Measurements from ENCODE around the gene ZFPM1.
"Not testable (repeated sequence)": the region's sequence is repeated elsewhere in the genome, so short reads cannot be mapped to it uniquely, and the experiment has no call there.

ZFPM1 gene

DNA sequence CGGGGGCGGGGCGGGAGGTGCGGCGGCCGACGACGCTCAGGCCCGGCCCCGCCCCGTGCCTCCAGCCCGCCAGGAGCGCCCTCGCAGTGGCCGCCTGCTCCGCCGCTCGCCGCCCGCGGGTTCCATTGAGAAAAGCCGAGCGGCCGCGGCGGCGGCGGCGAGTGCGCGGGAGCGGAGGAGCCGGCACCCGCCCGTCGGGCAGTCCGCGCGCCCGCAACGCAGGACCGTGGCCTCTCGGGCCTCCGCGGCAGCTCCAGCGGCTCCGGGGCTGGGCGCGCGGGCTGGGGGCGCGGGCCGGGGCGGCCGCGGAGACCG, at the start of gene ZFPM1:
TSS of gene ZFPM1 (plus strand) at position 64 of the 315 bp plus-strand sequence. CDS start 359 bp downstream, outside the sequence.
- DNase-seq, result no peak

DNA sequence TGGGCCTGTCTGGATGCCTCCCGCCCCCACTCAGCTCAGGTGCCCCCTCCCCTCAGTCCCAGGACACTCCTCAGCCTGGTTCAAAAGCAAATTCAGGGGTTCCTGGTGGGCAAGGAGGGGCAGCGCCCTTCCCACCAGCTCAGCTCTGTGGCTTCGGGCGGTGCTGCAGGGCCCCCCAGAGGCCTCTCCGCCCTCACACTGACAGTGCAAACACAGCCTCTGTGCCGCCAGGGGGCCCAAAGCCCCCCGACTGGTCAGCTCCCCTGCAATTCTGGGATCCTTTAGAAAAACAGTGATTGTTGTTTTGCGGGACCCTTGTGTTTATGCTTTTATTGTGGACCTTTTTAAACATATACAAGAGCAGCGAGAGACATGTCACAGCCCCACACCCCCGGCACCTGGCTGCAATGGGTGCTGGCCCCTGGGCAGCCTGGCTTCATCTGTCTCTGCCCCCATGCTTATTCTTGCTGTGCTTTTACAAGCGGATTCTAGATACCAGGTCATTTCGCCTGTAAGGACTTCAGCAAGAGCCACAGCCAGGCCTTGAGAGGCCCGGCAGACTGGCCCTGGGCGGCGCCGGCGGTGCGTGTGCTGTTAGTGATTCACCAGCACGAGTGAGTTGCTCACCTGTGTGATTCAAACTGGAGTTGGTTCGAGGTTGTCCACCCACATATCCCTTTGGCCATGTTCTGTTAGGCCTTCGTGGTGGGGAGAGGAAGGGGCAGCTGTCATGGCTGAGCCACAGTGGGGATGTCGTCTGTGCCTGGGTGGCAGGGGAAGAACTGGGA, 49.1 kb upstream of the ZFPM1 start:
- DNase-seq, result no peak

DNA sequence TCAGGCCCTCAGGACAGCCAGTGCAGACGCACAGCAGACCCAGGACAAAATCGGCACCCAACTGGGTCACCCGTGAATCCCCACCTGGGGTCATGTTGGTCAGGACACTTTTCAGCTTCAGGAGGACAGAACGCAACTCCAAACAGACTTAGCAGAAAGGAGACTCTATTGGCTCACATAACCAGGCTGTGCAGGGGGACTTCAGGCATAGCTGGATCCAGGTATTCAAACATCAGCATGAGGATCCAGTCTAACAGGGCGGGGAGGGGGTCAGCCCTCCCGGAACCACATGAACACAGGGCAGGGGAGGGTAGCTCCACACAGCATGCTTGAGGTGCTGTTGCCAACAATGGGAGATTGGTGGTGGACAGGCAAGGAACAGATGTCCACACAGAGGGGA, 48.3 kb upstream of the ZFPM1 start:
- no peak for DNase-seq

DNA sequence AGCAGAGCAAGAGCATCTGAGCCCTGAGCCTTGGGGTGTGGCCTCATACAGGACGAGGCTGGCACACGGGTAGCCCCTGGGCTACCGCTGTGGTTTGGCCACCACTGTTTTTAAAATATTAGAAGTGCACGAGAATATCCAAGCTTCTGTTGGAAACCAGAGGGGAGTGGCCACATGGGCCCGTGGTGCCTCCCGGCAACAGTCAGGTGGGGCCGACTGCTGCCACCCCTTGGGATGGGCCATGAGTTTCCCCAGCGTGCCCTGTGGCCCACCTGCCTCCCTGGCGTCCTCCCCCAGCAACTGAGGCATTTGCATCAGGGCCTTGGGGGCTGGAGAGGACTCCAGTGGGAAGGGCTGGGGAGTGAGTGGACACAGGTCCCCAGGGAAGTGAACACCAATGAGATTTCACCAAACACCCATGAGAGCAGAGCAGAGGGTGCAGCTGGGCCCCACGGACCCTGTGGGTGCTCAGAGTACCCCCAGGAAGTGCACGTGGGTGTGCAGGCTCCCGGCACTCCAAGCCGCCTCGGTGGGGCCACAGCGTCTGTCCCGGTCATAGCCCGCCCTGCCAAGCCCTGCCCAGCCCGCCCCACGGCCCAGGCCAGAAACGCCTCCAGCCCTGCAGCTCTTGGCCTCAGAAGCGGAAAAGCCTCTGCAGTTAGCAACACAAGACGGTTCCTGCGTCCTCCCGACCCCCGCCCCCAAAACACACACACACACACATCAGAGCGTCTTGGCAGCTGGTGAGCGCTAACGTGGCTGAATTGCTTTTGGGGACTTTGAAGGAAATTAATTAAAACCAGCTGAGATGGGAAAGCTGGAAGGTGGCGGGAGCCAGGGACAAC, 47.6 kb upstream of the ZFPM1 start:
- DNase-seq, result no peak

DNA sequence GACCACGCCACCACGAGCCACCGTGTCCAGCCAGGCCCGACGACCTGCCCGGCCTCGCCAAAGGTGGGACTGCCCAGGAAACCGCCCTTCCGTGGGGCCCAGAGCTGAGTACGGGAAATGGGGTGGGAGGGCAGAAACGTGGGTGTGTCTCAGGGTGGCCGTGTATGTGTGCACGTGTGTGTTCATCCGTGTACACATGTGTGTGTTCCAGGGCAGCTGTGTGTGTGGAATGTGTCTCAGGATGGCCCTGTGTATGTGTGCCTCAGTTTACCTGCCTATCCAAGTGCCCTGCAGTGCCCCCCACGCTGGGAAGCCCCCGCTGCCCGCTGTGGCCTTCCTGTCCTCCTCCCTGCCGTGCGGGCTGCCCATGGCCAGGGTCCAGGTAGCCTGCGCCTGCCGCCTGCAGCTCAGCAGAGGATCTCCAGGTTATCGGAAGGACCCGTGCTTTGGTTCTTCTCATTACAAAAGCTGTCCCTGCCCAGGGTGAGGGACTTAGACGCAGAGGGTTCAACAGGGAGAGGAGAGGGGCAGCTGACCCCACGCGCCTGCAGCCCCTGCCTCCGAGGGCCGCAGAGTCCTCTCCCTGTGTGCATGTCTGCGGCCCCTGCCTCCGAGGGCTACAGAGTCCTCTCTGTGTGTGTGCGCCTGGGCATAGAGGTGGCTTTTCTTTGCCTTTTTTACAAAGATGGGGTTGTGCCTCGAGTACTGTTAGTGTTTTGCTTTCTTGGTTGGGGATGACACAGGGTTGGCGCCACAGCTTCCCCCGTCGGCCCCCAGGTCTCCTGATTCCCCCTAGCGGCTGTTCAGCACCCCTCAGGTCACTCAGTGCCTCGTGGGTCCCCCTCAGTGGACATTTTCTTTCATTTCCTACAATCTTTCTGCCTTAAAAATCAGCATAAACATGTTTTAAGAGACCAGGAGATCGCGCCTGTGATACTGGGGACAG, 46.7 kb upstream of the ZFPM1 start:
- no peak for DNase-seq

DNA sequence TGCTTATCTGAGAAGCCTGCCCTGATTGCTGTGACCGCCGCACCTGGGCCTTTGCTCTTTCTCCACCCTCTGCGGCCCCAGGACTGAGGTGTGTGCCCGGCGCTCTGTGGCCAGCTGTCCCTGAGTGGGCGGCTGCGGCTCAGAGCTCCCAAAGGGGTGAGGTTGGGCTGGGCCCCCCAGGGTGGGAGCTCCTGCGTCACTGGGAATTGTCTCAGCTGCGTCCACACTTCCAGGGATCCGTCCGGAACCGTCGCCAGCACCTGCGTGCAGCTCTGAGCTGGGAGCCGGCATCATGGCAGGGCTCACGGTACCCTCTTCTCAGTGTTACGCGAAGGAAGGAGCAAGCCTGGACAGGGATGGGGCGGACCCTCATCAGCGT, 46.0 kb upstream of the ZFPM1 start:
- DNase-seq, result no peak

DNA sequence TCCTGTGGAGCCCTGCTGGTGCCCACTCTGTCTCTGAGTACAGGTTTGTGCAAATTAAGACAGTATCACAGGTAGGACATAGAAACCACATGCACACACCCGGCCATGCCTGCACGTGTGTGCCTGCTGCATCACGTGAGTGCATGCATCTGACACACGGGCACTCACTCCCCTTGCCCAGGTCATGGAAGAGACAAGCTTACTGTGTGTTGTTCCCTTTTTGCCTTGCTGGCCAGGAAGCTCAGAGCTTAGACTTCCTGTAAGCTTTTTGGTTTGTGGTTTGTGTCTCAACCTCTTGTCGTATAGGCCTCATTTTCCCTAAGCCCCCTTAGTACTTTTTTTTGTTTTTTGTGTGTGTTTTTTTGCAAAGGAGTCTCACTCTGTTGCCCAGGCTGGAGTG, 45.3 kb upstream of the ZFPM1 start:
- DNase-seq, result no peak

DNA sequence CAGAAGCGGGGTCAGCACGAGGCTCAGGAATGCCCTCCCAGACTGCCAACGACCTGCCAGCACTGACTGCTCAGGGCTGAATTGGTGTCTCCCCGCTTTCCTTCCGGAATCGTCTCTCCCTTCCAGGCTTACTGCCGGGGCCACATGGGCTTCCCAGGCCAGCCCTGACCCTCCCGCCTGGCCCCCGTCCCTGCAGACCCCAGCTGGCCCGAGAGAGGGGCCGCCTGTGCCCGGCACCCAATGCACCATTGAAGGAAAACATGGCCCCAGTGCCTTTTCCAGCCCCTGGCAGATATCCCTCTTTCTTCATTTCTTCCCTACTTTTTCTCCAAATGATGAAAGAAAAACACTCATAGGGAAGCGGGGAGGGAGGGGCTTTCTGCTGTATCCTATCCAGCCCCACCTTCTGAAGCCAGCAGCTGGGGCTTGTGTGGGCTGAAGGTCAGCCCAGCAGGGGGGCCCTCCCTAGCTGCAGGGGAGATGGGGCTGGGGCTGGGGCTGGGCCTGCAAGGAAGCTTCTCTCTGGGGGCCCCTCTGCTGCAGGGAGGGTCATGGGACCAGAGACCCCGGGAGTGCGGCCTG, 44.4 kb upstream of the ZFPM1 start:
- DNase-seq, result no peak

DNA sequence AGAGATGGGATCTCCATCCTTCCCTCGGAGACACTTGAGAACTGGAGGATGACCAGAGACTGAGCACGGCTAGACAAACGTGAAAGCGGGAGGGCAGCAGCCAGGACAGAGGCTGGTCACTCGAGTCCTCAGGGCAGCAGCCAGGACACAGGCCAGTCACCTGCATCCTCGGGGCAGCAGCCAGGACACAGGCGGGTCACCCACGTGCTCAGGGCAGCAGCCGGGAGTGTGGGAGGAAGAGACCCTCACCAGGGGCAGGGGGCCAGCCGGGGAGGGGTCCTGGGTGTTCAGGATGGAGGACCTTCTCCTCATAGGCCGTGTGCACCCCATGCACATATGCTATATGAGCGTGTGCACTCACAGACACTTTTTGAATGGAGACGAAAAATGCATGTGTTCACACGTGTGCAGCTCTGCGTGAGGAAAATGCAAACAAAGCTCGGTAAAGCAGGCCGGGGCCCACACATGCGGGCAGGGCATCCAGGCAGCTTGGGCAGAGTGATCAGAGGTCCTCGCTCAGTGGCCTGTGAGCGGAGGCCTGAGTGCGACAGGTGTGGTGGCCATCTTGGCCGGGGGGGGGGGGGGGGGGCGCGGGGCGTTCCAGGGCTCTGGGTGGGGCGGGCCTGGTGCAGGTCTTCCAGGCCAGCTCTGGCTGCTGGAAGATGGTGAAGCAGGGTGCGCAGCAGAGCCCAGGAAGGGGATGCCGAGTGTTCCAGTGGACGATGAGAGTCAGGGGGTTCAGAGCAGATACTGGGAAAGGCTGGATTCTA, 43.6 kb upstream of the ZFPM1 start:
- DNase-seq, result no peak

DNA sequence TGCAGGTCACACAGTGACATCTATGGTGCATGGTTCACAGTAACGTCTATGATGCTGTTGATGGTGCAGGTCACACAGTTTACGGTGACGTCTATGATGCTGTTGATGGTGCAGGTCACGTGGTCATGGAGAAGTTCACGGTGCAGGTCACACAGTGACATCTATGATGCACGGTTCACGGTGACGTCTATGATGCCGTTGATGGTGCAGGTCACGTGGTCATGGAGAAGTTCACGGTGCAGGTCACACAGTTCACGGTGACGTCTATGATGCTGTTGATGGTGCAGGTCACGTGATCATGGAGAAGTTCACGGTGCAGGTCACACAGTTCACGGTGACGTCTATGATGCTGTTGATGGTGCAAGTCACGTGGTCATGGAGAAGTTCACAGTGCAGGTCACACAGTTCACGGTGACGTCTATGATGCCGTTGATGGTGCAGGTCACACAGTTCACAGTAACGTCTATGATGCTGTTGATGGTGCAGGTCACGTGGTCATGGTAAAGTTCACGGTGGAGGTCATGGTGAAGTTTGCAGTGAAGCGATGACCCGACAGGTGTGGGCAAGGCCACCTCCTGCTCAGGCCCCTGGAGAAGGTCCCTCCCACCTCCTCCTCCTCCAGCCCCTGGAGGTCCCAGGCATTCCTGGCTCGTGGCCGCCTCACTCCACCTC, 42.6 kb upstream of the ZFPM1 start:
- DNase-seq, result not testable (repeated sequence)

DNA sequence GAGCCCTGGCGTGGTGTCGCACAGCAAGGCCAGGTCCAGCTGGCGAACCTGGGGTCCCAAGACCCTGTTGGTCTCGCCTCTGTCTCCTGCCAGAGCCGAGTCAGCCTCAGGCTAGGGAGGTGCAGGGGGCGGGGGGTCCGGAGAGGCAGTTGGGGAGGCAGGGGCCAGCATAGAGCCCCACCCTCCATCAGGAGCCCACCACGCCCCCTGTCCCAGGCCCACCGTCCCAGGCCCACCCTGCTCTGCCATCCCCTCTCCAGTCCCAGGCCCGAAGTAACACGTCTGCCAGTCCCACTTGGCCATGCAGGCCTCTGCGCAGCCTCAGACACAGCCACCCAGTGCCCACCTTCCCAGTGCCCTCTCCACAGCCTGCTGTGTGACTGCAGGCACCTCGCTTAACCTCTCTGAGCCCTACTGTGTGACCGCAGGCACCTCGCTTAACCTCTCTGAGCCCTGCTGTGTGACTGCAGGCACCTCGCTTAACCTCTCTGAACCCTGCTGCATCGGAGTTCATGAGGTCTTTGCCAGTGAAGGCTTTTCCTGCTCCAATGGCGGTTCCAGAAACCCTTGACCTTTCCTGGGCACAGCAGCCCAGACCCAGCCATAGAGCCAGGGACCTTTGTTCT, 41.0 kb upstream of the ZFPM1 start:
- DNase-seq, result no peak

DNA sequence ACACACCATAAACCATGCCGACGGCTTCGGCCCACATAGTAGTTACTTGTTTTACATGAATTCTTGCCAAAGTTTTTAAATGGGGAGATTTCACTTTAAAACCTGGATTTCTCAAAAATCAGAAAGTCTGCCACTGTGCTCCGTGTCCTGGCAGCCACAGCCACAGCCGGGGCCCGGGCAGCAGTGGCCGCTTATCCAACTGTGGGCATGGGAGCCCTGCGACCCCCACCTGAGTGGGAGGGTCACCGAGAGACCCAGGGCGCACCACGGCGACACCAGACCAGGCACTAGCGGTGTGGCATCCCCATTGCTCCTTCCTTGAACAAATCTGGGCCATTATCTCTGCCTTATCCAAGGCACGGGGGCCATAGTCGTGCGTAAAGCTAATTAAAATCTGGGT, 40.3 kb upstream of the ZFPM1 start:
- no peak for DNase-seq

DNA sequence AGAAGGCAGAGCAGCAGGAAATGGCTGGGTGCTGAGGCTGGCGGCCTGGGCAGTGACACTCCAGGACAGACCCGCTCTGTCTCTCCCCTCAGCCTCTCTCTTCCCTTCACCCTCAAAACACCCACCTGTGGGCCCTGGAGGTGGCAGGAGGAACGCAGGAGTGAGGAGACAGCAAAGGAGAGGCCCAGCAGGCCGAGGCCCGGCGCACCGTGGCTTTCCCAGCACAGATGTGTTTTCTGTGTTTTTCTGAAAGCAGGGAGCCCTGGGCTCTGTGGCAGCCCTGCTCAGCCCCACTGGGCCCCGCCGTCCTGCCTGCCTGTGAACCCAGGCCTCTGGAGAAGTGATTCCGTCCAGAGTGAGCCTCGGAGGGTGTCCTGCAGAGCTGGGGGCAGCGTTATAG, 39.8 kb upstream of the ZFPM1 start:
- no peak for DNase-seq

DNA sequence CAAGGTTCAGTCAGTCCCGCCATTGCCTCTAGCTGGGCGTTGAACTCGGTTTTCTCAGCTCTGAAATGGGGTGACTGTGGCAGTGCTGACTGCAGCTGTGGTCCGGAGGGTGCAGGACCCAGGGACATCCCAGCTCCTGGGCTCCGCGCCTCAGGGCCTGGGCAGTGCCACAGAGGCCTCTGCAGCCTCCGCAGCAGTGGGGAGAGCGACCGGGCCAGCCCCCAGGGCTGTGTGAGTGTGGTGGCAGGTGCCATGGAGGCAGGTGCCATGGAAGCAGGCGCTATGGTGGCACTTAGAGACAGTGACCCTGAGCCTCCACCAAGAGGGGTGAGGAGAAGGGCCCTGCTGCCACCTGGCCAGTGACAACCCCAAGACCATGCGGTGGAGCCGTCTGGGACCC, 39.4 kb upstream of the ZFPM1 start:
- DNase-seq, result no peak

DNA sequence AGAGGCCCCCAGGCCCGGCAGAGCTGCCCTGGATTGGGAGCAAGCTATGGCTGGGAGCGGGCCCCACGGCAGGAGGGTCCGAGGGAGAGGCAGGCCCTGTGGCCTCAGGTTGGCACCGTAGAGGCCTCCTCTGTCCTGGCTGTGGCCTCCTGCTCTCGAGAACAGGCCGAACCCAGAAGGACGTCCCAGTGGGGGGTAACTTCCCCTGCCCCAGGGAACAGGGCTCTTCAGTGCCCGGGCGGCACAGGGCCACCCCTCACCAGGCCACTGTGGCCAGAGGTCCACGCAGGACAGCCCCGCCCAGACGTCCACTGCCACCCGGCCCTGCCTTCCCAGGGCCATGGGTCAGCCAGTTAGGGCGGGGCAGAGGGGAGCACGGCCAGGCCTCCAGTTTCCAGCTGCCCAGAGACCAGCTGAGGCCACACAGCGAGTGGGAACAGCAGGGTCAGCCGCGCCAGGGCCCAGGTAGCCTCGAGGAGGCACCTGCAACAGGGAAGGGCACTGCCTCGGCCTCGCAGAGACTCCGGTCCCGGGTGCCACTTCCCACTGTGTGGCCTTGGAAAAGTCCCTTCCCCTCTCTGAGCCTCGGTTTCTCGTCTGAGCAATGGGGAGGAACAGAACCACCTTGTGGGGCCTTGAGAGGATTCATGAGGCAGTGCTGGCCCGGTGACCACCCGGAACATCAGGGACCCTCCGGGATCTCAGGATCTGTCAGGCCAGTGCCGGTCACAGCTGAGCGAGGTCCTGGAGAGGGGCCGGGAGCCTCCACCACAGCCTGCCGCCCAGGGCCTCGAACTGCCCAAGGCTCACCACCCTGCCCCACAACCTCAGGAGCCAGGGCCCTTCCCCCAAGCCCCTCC, 38.3 kb upstream of the ZFPM1 start:
- DNase-seq, result no peak

DNA sequence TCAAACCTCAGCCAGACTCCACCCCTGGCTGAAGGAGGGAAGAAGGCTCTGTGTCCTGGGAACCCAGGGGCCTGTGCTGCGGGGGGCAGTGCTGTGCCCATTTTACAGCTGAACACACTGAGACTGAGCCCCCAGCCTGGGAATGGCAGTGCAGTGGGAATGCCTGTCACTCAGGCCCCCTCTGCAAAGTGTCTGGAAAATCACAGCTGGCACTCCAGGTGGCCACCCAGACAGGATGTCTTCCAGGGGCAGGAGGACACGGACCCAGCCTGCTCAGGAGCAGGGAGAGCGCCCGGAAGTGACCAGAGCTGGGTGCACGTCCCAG, 37.7 kb upstream of the ZFPM1 start:
- no peak for DNase-seq

DNA sequence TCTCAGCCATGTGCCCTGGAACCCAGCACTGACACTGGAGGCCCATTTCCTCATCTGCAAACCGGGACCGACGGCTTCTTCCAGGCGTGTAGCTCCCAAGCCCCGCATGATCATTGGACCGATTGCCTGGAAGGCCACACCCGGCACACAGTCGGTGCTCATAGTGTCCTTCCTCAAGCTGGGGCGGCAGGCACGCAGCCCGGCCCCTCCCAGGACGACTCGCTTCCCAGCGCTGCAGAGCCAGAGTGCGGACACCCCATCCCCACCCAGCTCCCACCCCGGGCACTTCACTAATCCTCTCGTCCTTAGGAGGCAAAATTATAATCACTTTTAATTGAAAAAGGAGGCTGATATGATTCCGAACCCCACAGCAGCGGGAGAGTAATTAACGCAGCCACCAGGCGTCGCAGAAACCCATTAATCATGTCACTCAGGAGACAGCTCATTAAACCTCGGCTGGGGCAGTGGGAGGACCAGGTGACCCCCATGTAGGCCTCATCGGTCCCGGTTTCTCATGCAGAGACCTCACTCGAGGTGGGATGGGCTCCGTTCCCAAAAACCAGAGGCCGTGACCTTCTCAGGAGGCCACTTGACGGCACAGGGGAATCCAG, 37.3 kb upstream of the ZFPM1 start:
- DNase-seq, result no peak

DNA sequence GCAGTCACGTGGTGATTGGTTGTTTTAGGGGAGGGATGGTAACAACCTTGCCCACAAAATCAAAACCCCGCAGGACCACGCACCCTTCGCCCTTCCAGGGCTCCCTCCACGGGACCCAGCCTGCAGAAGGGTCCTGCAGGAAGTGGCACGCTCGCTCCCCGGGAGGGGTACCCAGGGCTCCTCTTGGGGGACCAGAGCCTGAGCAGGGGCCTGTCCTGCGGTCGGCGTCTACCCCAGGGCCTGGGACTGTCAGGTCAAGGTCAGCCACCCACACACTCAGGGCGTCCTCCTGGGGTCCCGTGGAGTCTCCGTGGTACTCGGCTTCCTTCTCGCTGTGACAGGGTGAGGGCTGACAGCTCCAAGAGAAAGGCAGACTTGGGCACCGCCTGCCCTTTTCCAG, 36.4 kb upstream of the ZFPM1 start:
- DNase-seq, result no peak

DNA sequence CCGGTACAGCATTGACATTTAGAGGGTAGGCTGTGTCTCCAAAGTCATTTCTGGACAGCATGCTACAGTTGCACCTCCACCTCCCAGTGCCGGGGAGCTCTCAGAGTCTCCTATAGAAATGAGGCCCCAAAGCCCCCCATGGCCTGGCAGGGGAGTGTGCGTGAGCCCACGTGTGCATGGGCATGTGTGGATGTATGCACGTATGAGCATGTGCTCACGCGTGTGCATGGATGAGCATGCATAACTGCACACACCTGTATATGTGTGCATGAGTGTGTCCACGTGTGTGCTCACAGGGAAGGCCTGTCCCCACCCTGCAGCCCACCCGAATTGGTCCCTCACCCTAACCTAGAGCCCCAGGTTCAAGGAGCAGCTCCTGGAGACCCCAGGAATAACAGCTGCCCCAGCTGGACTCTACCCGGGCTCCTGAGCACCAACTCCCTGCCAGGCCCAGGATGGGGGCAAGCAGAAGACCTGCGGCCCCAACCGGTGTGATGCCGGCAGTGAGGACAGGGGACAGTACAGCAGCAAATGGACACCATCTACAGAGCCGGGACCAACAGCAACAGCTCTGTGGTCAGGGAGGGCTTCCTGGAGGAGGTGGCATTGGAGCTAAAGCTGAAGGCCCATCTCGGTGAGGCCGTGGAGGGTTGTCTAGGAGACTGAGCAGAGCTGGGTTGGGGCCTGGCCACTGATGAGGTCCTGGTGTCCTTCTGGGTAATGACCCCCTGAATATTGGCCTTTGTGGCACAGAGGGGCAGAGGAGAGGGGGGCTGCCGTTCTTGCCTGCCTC, 35.2 kb upstream of the ZFPM1 start:
- DNase-seq, result no peak
